BJ (cell line): Measurements from ENCODE around the gene IL11. TPM values are rescaled to one million over a fixed set of nuclear protein-coding genes. Genes with fewer than 3 reads are reported as not detected.

Source experiments
- CTCF ChIA-PET: fragments of 350-600 bp; formaldehyde crosslinking; extraction: SDS; loops from one replicate; lab custom pipeline; 2021; ENCODE audit warnings: antibody characterized with exemption, inconsistent platforms; lab: Yijun Ruan, JAX
- POLR2A ChIA-PET: fragments of 300-600 bp; sonication (Branson Sonifier 250); formaldehyde crosslinking; extraction: SDS; loops from one replicate; lab custom pipeline; 2021; ENCODE audit warnings: antibody characterized with exemption; lab: Charles Lee
- DNase-seq: peaks from one replicate; pipeline ENCODE4 v3.0.0-alpha.2; 2011; ENCODE audit warnings: low read depth
- H3K27me3 ChIP-seq: 2 replicates; pipeline ENCODE4 v1.6.0; 2011; ENCODE audit warnings: low read length; ENCODE audit not compliant: control insufficient read depth, insufficient read depth
- H3K36me3 ChIP-seq: 2 replicates; pipeline ENCODE4 v1.5.1; 2011; ENCODE audit warnings: low read length; ENCODE audit not compliant: control insufficient read depth, insufficient read depth
- H3K4me3 ChIP-seq: 2 replicates; pipeline ENCODE4 v1.5.1; 2011; ENCODE audit warnings: low read depth, mild to moderate bottlenecking, control low read depth, low read length
- polyA plus RNA-seq: library from polyadenylated mRNA; depleted of rRNA; stranded (reverse); fragments of >200 nt; gene quantifications from 2 replicates; pipeline ENCODE4 v1.2.3, GENCODE V29; 2011
- TF ChIP-seq, protein P1 (sequence below): IDR thresholded peaks from 2 replicates; pipeline ENCODE4 v1.5.1; 2011; ENCODE audit warnings: low read depth, mild to moderate bottlenecking, control low read depth, inconsistent platforms, low read length, moderate library complexity; ENCODE audit not compliant: insufficient read depth

Gene IL11
- polyA plus RNA-seq, 1 experiment = 16.4 TPM

DNA sequence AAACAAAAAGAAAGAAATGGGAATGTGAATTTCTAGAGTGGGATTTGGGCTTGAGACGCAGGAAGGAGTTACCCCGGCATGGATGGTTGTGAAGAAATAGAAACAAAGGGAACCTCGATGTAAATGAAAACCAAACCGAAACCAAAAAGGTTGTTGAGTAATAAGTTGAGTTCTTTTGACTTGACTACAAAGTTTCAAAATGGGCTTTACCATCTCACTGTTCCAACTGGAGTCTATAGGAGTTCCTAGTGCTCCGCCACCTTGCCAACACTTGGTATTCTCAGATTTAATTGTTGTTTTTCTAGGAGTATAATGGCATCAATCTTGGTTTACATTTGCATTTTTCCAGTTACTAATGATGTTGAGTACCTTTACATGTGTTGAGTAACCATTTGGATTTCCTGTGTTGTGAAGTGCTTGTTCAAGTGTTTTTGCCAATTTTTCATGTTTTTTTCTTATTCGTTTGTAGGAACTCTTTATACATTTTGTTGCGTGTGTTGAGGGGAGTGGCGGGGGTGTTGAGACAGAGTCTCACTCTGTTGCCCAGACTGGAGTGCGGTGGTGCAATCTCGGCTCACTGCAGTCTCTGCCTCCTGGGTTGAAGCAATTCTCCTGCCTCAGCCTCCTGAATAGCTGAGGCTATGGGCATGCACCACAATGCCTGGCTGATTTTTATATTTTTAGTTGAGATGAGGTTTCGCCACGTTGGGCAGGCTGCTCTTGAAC, 28.1 kb upstream of the IL11 start:
- POLR2A ChIA-PET = no interaction called here
- CTCF ChIA-PET = interaction anchor here (1.3 to 2.8 kb wide), 2 partner anchors 20 to 97 kb away, joined by 3 to 6 read pairs; no protein-coding TSS in a partner anchor
- Histone ChIP-seq H3K36me3 (peaks cover 13% of the 10 kb centered on the region), H3K4me3 (no peak overlapping the region), H3K27me3 (no peaks in the 10 kb centered on the region)
- no peak for DNase-seq
- TF ChIP-seq, protein P1, sequence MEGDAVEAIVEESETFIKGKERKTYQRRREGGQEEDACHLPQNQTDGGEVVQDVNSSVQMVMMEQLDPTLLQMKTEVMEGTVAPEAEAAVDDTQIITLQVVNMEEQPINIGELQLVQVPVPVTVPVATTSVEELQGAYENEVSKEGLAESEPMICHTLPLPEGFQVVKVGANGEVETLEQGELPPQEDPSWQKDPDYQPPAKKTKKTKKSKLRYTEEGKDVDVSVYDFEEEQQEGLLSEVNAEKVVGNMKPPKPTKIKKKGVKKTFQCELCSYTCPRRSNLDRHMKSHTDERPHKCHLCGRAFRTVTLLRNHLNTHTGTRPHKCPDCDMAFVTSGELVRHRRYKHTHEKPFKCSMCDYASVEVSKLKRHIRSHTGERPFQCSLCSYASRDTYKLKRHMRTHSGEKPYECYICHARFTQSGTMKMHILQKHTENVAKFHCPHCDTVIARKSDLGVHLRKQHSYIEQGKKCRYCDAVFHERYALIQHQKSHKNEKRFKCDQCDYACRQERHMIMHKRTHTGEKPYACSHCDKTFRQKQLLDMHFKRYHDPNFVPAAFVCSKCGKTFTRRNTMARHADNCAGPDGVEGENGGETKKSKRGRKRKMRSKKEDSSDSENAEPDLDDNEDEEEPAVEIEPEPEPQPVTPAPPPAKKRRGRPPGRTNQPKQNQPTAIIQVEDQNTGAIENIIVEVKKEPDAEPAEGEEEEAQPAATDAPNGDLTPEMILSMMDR = no peak

DNA sequence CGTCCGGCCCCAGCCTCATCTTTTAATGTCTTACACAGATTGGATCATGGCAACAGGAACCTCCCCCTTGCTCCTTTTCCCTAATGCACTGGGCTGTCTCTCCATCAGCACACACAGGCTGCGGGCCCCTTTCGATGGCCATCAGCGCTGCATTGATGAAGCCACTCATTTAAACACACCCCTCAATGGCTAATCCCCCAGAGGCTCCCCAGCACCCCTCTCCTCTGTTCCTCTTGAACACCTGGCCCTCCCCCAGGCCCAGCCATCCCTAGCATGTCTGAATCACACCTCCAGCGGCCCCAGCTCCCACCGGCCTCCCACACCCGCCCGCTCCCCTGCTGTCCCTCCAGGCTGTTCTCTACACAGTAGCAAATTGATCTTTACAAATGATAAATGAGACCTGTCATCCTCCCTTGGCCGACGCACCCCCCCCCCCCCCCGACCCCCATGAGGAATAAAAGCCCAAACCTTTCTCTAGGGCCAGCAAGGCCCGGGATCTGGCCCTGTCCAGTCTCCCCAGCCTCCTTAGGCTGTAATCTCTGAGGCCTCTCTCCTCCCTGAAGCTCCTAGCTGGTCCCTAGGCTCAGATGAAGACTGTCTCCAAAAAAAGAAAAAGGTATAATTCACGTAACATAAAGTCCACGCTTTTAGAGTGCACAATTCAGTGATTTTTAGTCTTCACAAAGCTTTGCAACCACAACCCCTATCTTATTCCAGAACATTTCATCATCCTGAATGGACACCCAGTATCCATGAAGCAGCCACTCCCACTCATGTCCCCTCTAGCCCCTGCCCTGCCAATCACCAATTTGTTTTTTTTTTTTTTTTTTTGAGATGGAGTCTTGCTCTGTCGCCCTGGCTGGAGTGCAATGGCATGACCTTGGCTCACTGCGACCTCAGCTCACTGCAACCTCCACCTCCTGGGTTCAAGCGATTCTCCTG, 22.8 kb upstream of the IL11 start:
- Histone ChIP-seq H3K4me3 (no peak overlapping the region), H3K27me3 (no peaks in the 10 kb centered on the region), H3K36me3 (peaks cover 23% of the 10 kb centered on the region)
- TF ChIP-seq, protein P1 = no peak
- ChIA-PET POLR2A (no interaction called here), CTCF (no interaction called here)
- no peak for DNase-seq

DNA sequence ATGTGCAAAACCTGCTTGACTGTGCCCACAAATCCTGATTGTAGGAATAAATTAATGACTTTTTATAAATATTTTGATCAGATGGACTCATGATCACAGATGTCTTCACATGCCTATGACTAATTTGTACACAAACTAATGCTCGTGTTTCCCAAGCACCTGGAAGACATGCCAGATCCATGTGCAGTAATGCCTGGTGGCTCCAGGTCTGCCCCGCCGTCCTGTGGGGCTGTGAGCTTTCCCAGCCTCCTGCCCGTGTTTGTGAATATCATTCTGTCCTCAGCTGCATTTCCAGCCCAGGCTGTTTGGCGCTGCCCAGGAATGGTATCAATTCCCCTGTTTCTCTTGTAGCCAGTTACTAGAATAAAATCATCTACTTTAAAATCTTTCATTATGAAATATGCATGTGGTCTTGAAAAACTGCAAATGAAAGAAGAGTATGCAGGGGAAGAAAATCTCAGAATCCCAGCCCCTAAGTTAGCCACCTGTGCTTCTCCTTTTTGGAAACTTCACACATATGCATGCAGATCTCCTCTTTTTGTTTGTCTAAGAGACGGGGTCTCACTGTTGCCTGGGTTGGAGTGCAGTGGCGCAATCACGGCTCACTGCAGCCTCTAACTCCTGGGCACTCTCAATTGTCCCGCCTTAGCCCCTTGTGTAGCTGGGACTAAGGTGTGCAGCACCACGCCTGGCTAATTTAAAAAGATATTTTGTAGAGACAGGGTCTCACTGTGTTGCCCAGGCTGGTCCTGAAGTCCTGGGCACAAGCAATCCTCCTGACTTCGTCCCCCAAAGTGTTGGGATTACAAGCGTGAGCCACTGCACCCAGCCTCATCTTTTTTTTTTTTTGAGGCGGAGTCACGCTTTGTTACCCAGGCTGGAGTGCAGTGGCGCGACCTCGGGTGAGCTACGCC, 21.7 kb upstream of the IL11 start:
- Histone ChIP-seq H3K36me3 (peaks cover 32% of the 10 kb centered on the region), H3K27me3 (no peaks in the 10 kb centered on the region), H3K4me3 (no peak overlapping the region)
- ChIA-PET POLR2A (no interaction called here), CTCF (interaction anchor here (2.9 kb wide), 1 partner anchor 90 kb away, joined by 12 read pairs; no protein-coding TSS in a partner anchor)
- TF ChIP-seq, protein P1 = no peak
- no peak for DNase-seq

DNA sequence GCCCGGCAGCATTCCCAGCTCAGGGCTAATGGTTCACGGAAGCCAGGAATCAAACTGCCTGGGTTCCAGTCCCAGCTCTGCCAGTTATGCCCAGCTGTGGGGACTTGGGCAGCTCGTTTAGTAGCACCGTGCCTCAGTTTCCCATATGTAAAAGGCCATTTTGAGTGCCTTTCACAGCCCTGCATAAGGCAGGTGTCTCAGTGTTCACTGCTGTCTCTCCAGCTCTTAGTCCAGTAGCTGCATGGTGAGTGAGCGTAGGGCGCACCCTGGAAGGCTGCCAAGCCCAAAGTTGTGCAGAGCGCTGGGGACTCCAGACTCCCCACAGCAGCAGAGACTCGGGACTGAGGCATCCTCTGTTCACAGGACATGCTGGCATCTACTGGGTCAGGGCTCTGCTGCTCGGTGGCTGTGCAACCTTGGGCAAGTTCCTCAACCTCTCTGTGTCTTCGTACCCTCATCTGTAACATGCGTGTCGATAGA, 21.0 kb upstream of the IL11 start:
- no peak for DNase-seq
- ChIA-PET CTCF (interaction anchor here (2.9 kb wide), 1 partner anchor 90 kb away, joined by 12 read pairs; no protein-coding TSS in a partner anchor), POLR2A (no interaction called here)
- TF ChIP-seq, protein P1 = no peak
- H3K36me3 ChIP-seq = peaks cover 38% of the 10 kb centered on the region
- H3K27me3 ChIP-seq = no peaks in the 10 kb centered on the region
- H3K4me3 ChIP-seq = no peak overlapping the region
